ENCODE data around the gene NDUFS6. TPM values are rescaled to one million over a fixed set of nuclear protein-coding genes. Genes with fewer than 3 reads are reported as not detected.
A peak's percentile ranks its signal among the peaks of the same experiment; 100 is the strongest.
"Not testable (repeated sequence)": the region's sequence is repeated elsewhere in the genome, so short reads cannot be mapped to it uniquely, and the experiment has no call there.

Gene NDUFS6
- total and polyA plus RNA-seq, 2 experiments from 2014 or later: 141 to 371 TPM

- Histone ChIP-seq H3K4me3 (no peak overlapping the region), H3K27me3 (no peaks in the 10 kb centered on the region), H3K27ac (peak overlapping the region; percentile 92), H3K9me3 (ENCODE audit: low read depth) (no peaks in the 10 kb centered on the region), H3K36me3 (no peaks in the 10 kb centered on the region), H3K4me1 (ENCODE audit: low read depth) (peaks cover 47% of the 10 kb centered on the region)
- no peak for DNase-seq (ENCODE audit: low read depth in 1 of 2, low spot score in 1 of 2)
- TF ChIP-seq, protein P1, sequence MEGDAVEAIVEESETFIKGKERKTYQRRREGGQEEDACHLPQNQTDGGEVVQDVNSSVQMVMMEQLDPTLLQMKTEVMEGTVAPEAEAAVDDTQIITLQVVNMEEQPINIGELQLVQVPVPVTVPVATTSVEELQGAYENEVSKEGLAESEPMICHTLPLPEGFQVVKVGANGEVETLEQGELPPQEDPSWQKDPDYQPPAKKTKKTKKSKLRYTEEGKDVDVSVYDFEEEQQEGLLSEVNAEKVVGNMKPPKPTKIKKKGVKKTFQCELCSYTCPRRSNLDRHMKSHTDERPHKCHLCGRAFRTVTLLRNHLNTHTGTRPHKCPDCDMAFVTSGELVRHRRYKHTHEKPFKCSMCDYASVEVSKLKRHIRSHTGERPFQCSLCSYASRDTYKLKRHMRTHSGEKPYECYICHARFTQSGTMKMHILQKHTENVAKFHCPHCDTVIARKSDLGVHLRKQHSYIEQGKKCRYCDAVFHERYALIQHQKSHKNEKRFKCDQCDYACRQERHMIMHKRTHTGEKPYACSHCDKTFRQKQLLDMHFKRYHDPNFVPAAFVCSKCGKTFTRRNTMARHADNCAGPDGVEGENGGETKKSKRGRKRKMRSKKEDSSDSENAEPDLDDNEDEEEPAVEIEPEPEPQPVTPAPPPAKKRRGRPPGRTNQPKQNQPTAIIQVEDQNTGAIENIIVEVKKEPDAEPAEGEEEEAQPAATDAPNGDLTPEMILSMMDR (IDR thresholded peaks at IDR 0.05; ENCODE audit: low read depth, low read length): no peak
Observed at GRCh38 chr5:1842004-1842819, 41.0 kb downstream of the NDUFS6 start.

DNA sequence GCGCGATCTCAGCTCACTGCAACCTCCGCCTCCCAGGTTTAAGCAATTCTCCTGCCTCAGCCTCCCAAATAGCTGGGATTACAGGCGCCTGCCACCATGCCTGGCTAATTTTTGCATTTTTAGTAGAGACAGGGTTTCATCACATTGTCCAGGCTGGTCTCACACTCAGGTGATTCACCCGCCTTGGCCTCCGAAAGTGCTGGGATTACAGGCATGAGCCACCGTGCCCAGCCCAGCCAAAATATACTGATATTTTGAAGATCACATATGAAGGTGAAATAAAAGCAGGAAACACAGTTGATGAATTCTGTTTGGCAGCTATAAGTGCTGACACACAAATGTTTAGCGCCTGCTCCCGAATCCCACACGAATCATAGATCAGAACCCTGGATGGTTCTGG lies 42.6 kb downstream of the NDUFS6 start:
- not testable (repeated sequence) for H3K27ac ChIP-seq; DNase-seq (ENCODE audit: low read depth in 1 of 2, low spot score in 1 of 2); H3K27me3 ChIP-seq; H3K4me3 ChIP-seq; H3K36me3 ChIP-seq; H3K9me3 ChIP-seq (ENCODE audit: low read depth)
- H3K4me1 ChIP-seq (ENCODE audit: low read depth): peaks cover 33% of the 10 kb centered on the region

DNA sequence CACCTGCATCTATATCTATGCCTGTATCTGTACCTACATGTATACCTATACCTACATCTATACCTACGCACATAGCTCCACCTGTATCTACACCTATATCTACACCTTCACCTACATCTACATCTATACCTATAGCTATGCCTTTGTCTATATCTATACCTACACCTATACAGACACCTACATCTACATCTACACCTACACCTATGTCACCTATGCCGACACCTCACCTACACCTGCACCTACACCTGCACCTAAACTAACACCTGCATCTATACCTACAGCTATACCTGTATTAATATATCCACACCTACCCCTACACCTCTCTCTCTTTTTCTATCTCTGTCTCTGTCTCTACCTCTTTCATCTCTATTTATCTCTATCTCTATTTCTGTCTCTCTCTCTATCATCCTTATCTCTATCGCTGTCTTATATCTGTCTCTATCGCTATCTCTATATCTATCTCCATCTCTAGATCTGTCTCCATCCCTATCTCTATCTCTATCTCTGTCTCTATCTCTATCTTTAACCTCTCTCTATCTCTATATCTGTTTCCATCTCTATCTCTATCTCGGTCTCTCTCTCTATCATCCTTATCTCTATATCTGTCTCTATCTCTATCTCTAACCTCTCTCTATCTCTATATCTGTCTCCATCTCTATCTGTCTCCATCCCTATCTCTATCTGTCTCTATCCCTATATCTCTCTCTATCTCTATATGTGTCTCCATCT lies 43.7 kb downstream of the NDUFS6 start:
- TF ChIP-seq, protein P1 (IDR thresholded peaks at IDR 0.05; ENCODE audit: low read depth, low read length): no peak
- H3K27ac ChIP-seq: no peak overlapping the region
- H3K4me1 ChIP-seq (ENCODE audit: low read depth): peaks cover 30% of the 10 kb centered on the region
- DNase-seq (ENCODE audit: low read depth in 1 of 2, low spot score in 1 of 2): no peak
- no peak overlapping the region for H3K4me3 ChIP-seq
- no peaks in the 10 kb centered on the region for H3K9me3 ChIP-seq (ENCODE audit: low read depth)
- H3K27me3 ChIP-seq: no peaks in the 10 kb centered on the region
- no peaks in the 10 kb centered on the region for H3K36me3 ChIP-seq

DNA sequence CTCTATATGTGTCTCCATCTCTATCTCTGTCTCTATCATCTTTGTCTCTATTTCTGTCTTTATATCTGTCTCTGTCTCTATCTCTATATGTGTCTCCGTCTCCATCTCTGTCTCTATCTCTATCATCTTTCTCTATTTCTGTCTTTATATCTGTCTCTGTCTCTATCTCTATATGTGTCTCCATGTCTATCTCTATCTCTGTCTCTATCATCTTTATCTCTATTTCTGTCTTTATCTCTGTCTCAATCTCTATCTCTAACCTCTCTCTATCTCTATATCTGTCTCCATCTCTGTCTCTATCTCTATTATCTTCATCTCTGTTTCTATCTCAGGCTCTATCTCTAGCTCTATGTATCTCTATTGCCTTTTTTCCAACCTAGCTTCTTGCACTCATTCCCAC lies 44.5 kb downstream of the NDUFS6 start:
- no peaks in the 10 kb centered on the region for H3K36me3 ChIP-seq
- TF ChIP-seq, protein P1 (IDR thresholded peaks at IDR 0.05; ENCODE audit: low read depth, low read length): no peak
- no peak for DNase-seq (ENCODE audit: low read depth in 1 of 2, low spot score in 1 of 2)
- H3K9me3 ChIP-seq (ENCODE audit: low read depth): no peaks in the 10 kb centered on the region
- no peak overlapping the region for H3K27ac ChIP-seq
- H3K4me3 ChIP-seq: no peak overlapping the region
- peaks cover 22% of the 10 kb centered on the region for H3K4me1 ChIP-seq (ENCODE audit: low read depth)
- no peaks in the 10 kb centered on the region for H3K27me3 ChIP-seq

GRCh38 chr5:1846583-1846982 lies 45.4 kb downstream of the NDUFS6 start:
- Histone ChIP-seq H3K36me3 (no peaks in the 10 kb centered on the region), H3K4me3 (no peak overlapping the region), H3K27me3 (no peaks in the 10 kb centered on the region), H3K9me3 (ENCODE audit: low read depth) (no peaks in the 10 kb centered on the region), H3K4me1 (ENCODE audit: low read depth) (peaks cover 25% of the 10 kb centered on the region), H3K27ac (no peak overlapping the region)
- TF ChIP-seq, protein P1 (IDR thresholded peaks at IDR 0.05; ENCODE audit: low read depth, low read length): no peak
- DNase-seq (ENCODE audit: low read depth in 1 of 2, low spot score in 1 of 2): no peak

- Histone ChIP-seq H3K36me3 (no peaks in the 10 kb centered on the region), H3K4me1 (ENCODE audit: low read depth) (peaks cover 25% of the 10 kb centered on the region), H3K27me3 (no peaks in the 10 kb centered on the region), H3K9me3 (ENCODE audit: low read depth) (no peaks in the 10 kb centered on the region), H3K4me3 (no peak overlapping the region), H3K27ac (no peak overlapping the region)
- TF ChIP-seq, protein P1 (IDR thresholded peaks at IDR 0.05; ENCODE audit: low read depth, low read length): no peak
- DNase-seq (ENCODE audit: low read depth in 1 of 2, low spot score in 1 of 2): no peak
Observed at GRCh38 chr5:1847056-1847455, 45.8 kb downstream of the NDUFS6 start.

Data from cardiac muscle cell (in vitro differentiated cells and primary cell).